Measurements from ENCODE around the gene AREL1. TPM values are rescaled to one million over a fixed set of nuclear protein-coding genes. Genes with fewer than 3 reads are reported as not detected.

The AREL1 gene
- total and polyA plus RNA-seq, 10 of the 15 experiments (the other 5 are each of a cell fraction or from before 2014, with no cell fraction given) = 6.2 to 40.4 (median 23.7) TPM

GRCh38 chr14:74653386-74654138, 59.3 kb downstream of the AREL1 start:
- FAIRE-seq (no peak), ATAC-seq (no peak), DNase-seq (ENCODE audit: low read depth, low spot score) (no peak)
- BruUV-seq (replicated peaks) = no TSS peak
- Histone ChIP-seq H3K36me3 (ENCODE audit: control insufficient read depth in 2 of 2, insufficient read depth in 2 of 2, low read length in 1 of 2) (no peaks in the 10 kb centered on the region), H3K4me3 (no peak overlapping the region), H3K27ac (ENCODE audit: control insufficient read depth, insufficient read depth) (no peak overlapping the region), H3K27me3 (replicated peaks in 1 of 2; ENCODE audit: control insufficient read depth in 2 of 2, insufficient read depth in 2 of 2, low read length in 1 of 2) (no peaks in the 10 kb centered on the region), H2AFZ (ENCODE audit: control insufficient read depth, low read depth, low read length) (no peak overlapping the region), H4K20me1 (ENCODE audit: control insufficient read depth, insufficient read depth) (no peaks in the 10 kb centered on the region), H3K9me3 (replicated peaks; ENCODE audit: control insufficient read depth, insufficient read depth, low read length) (no peaks in the 10 kb centered on the region), H3K9ac (ENCODE audit: control insufficient read depth, insufficient read depth, low read length) (no peak overlapping the region), H3K4me1 (ENCODE audit: control insufficient read depth, insufficient read depth, low read length) (0 out of 2 replicates have a peak, but pooled peaks cover 3% of the 10 kb centered on the region), H3K4me2 (ENCODE audit: control insufficient read depth, insufficient read depth) (no peak overlapping the region), H3K79me2 (ENCODE audit: control insufficient read depth, insufficient read depth, low read length) (no peaks in the 10 kb centered on the region)
- RAD21 ChIA-PET (ENCODE audit: unreplicated experiment) = no interaction called here
- in situ Hi-C loops (cut with MboI) = no loop called here
- POLR2A ChIA-PET = interaction anchor here (0.5 kb wide), 1 partner anchor 21 kb away, joined by 3 read pairs; no protein-coding TSS in a partner anchor
- WGBS (ENCODE audit: insufficient coverage, insufficient replicate concordance, low lambda C conversion rate, missing lambda C conversion rate) = 86% methylated on average over 15 of the region's 15 CpGs
- SMC1A ChIA-PET (ENCODE audit: uncharacterized antibody, unreplicated experiment) = interaction anchor here (1.0 to 1.2 kb wide), 2 partner anchors 11 to 45 kb away, joined by 3 read pairs; no protein-coding TSS in a partner anchor
- intact Hi-C loops (cut with micrococcal nuclease; ENCODE audit: unreplicated experiment) = no loop called here
- CTCF ChIA-PET = interaction anchor here (0.9 kb wide), 1 partner anchor 193 kb away, joined by 3 read pairs; no protein-coding TSS in a partner anchor
- TF ChIP-seq TBL1XR1 (IDR thresholded peaks at IDR 0.05; ENCODE audit: low read depth, low read length) = no peak
- no peak for TF ChIP-seq YY1 (IDR thresholded peaks at IDR 0.05; ENCODE audit: low read depth, low read length)
- no peak for TF ChIP-seq NFYA (IDR thresholded peaks at IDR 0.05; ENCODE audit: borderline replicate concordance, low read depth, low read length)
- no peak for TF ChIP-seq RBBP5 (conservative IDR thresholded peaks at IDR 0.05)
- TF ChIP-seq POLR2A (IDR thresholded peaks at IDR 0.05; ENCODE audit: low read depth, low read length) = no peak
- TF ChIP-seq HDAC2 (IDR thresholded peaks at IDR 0.05) = no peak
- TF ChIP-seq IKZF1 (conservative IDR thresholded peaks at IDR 0.05) = no peak
- no peak for TF ChIP-seq ZBTB11 (CRISPR knock-in tag; IDR thresholded peaks at IDR 0.05)
- TF ChIP-seq ATF7 (IDR thresholded peaks at IDR 0.05; ENCODE audit: low read depth) = no peak
- TF ChIP-seq ZBTB40 (IDR thresholded peaks at IDR 0.05; ENCODE audit: borderline replicate concordance) = no peak
- TF ChIP-seq BRCA1 (IDR thresholded peaks at IDR 0.05; ENCODE audit: low read depth, low read length) = no peak
- no peak for TF ChIP-seq ELK1 (IDR thresholded peaks at IDR 0.05; ENCODE audit: low read depth, low read length)
- no peak for TF ChIP-seq FOXK2 (IDR thresholded peaks at IDR 0.05)
- TF ChIP-seq LARP7 (IDR thresholded peaks at IDR 0.05) = no peak

All from GM12878 (cell line).